ENCODE measurements around the gene ANKHD1.

GRCh38 chr5:140383300-140383699, 18.3 kb upstream of the ANKHD1 start:
- TF ChIP-seq CTCF (IDR thresholded peaks at IDR 0.05): no peak
- TF ChIP-seq POLR2A (IDR thresholded peaks at IDR 0.05): no peak
